HG03342 (cell line): Measurements from ENCODE around the gene TRIM75.
"Not testable (repeated sequence)": the region's sequence is repeated elsewhere in the genome, so short reads cannot be mapped to it uniquely, and the experiment has no call there.

Experiments
- ATAC-seq: cut with Tn5 transposase; IDR thresholded peaks from one replicate; pipeline ENCODE4 v1.9.1; 2021; ENCODE audit warnings: mild to moderate bottlenecking, moderate library complexity; ENCODE audit not compliant: unreplicated experiment

Gene TRIM75

GRCh38 chr4:165073346-165073745, 19.7 kb downstream of the TRIM75 start:
- not testable (repeated sequence) for ATAC-seq

- no peak for ATAC-seq
Measured at GRCh38 chr4:165077034-165077578, 23.4 kb downstream of the TRIM75 start.

- no peak for ATAC-seq
Measured at GRCh38 chr4:165079476-165079875, 25.8 kb downstream of the TRIM75 start.

- not testable (repeated sequence) for ATAC-seq
Measured at GRCh38 chr4:165084787-165085186, 31.1 kb downstream of the TRIM75 start.

- ATAC-seq: no peak
Measured at GRCh38 chr4:165085946-165086345, 32.3 kb downstream of the TRIM75 start.

GRCh38 chr4:165088366-165088765, 34.7 kb downstream of the TRIM75 start:
- ATAC-seq: no peak

- not testable (repeated sequence) for ATAC-seq
Measured at GRCh38 chr4:165092187-165092586, 38.5 kb downstream of the TRIM75 start.

GRCh38 chr4:165094873-165095272, 41.2 kb downstream of the TRIM75 start:
- ATAC-seq: no peak

GRCh38 chr4:165095291-165095690, 41.6 kb downstream of the TRIM75 start:
- ATAC-seq: no peak

- ATAC-seq: no peak
Measured at GRCh38 chr4:165096776-165097175, 43.1 kb downstream of the TRIM75 start.

GRCh38 chr4:165101641-165102040, 48.0 kb downstream of the TRIM75 start:
- no peak for ATAC-seq

- no peak for ATAC-seq
Measured at GRCh38 chr4:165106518-165106917, 52.9 kb downstream of the TRIM75 start.
